GM19025 (cell line): ENCODE measurements around the gene REPIN1.

ENCODE experiments used
- ATAC-seq: cut with Tn5 transposase; IDR thresholded peaks from one replicate; pipeline ENCODE4 v1.9.1; 2021; ENCODE audit warnings: mild to moderate bottlenecking, low read depth, moderate library complexity; ENCODE audit not compliant: unreplicated experiment

REPIN1 gene

GRCh38 chr7:150417863-150418262 lies 49.2 kb downstream of the REPIN1 start:
- no peak for ATAC-seq

GRCh38 chr7:150420242-150420641 lies 51.6 kb downstream of the REPIN1 start:
- no peak for ATAC-seq

- ATAC-seq = peak; percentile 96
Observed at GRCh38 chr7:150420987-150421674, 52.5 kb downstream of the REPIN1 start.

GRCh38 chr7:150421831-150422230 lies 53.2 kb downstream of the REPIN1 start:
- ATAC-seq = no peak
